Stimulated activated CD8-positive, alpha-beta memory T cell treated with anti-CD3 and anti-CD28 coated beads, Interleukin-4, amount 100 ng/mL, for 24 hours (primary cell): ENCODE measurements around the gene INTS2.
"Not testable (repeated sequence)": the region's sequence is repeated elsewhere in the genome, so short reads cannot be mapped to it uniquely, and the experiment has no call there.

Experiments used
- DNase-seq: peaks from one replicate; pipeline ENCODE4 v3.0.0-alpha.2; 2020; ENCODE audit warnings: low read depth

INTS2 gene, protein sequence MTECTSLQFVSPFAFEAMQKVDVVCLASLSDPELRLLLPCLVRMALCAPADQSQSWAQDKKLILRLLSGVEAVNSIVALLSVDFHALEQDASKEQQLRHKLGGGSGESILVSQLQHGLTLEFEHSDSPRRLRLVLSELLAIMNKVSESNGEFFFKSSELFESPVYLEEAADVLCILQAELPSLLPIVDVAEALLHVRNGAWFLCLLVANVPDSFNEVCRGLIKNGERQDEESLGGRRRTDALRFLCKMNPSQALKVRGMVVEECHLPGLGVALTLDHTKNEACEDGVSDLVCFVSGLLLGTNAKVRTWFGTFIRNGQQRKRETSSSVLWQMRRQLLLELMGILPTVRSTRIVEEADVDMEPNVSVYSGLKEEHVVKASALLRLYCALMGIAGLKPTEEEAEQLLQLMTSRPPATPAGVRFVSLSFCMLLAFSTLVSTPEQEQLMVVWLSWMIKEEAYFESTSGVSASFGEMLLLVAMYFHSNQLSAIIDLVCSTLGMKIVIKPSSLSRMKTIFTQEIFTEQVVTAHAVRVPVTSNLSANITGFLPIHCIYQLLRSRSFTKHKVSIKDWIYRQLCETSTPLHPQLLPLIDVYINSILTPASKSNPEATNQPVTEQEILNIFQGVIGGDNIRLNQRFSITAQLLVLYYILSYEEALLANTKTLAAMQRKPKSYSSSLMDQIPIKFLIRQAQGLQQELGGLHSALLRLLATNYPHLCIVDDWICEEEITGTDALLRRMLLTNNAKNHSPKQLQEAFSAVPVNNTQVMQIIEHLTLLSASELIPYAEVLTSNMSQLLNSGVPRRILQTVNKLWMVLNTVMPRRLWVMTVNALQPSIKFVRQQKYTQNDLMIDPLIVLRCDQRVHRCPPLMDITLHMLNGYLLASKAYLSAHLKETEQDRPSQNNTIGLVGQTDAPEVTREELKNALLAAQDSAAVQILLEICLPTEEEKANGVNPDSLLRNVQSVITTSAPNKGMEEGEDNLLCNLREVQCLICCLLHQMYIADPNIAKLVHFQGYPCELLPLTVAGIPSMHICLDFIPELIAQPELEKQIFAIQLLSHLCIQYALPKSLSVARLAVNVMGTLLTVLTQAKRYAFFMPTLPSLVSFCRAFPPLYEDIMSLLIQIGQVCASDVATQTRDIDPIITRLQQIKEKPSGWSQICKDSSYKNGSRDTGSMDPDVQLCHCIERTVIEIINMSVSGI

DNA sequence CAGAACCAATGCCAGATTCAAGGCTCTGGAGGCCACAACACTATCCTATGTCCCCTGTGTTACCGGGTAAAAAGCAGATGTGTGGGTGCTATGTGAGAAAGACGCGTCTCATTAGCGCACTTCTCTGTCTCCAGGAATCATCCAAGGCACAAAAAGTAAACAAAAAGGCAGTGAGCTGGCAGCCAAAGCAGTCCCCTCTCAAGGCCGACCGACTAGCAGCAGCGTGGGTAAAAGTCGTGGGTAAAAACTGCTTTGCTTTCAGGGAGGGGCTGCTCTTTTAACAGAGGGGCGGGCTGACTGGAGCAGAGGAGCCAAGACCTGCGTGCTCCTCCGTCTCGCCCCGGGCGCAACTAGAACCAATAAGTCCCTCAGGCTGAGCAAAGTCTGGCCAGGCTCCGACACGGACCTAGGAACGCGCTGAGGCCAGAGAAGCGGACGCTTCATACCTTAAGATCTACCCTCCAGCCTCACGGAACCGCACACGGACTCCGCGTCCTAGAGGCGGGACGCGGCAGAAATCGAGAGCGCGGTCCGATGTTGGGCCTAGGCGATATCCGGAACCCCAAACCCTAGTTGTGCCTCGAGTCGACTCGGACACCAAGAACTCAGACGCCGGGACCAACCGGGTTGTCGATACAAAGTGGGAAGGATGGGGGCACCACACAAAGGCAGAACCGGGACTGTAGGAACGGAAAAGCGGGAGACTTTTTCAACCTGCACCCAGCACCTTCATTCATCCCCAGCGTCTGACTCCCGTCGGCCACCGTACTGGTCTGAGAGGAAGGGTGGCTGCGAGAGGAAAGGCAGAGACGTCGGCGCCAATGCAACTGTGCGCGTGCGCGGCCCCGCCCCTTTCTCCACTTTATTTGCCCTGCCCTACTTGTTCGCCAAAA lies at the start of gene INTS2:
Gene INTS2 (minus strand): TSS at position 775 of the 893 bp plus-strand sequence. CDS start 1,338 bp downstream, outside the sequence.
- DNase-seq, result peak; percentile 93

DNA sequence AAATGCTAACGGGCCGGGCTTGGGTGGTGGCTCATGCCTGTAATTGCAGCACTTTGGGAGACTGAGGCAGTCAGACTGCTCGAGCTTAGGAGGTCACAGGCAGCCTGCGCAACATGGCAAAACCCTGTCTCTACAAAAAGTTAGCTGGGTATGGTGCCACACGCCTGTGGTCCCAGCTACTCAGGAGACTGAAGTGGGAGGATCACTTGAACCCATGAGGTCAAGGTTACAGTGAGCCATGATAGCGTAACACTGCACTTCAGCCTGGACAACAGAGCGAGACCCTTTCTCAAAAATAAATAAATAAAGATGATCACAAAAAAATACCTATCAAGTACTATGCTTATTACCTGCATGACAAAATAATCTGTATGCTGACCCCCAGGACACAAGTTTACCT lies 46.3 kb upstream of the INTS2 start:
- no peak for DNase-seq

- DNase-seq, result no peak
These were observed 44.5 kb upstream of the INTS2 start for GRCh38 chr17:61972311-61972710.

GRCh38 chr17:61970030-61970429 lies 42.2 kb upstream of the INTS2 start:
- no peak for DNase-seq

GRCh38 chr17:61968757-61969156 lies 41.0 kb upstream of the INTS2 start:
- no peak for DNase-seq

DNA sequence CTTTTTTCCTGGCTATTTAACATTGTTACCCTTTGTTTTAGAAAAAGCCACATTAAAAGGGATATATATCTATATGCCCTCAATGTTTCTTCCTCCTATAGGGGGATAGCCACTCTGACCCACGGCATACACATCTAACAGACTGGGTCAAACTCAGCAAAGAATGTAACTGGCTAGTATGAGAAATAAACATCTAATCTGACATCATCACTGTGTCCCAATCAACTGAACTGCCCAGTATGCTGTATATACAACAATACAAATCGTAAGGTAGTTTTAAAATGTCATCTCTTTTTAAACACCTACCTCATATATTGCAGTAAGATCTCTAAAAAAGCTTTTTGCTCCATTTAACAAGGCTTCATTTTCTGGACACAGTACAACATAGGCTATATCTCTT lies 39.9 kb upstream of the INTS2 start:
- no peak for DNase-seq

DNA sequence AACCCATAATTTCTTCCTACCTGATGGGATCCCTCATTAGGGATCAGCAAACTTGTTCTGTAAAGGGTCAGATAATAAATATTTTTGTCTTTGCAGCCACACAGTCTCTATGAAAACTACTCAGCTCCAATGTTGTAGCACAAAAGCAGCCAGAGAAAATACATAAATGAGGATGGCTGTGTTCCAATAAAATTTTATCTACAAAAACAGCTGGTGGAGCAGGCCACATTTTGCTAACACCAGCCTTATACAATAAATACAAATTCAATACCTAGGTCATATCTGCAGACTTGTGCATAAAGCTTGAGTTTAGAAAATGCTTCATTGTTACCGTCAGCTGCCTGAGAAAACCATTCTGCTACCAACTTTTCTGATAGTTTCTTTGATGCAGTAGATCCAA lies 38.4 kb upstream of the INTS2 start:
- DNase-seq, result no peak

DNA sequence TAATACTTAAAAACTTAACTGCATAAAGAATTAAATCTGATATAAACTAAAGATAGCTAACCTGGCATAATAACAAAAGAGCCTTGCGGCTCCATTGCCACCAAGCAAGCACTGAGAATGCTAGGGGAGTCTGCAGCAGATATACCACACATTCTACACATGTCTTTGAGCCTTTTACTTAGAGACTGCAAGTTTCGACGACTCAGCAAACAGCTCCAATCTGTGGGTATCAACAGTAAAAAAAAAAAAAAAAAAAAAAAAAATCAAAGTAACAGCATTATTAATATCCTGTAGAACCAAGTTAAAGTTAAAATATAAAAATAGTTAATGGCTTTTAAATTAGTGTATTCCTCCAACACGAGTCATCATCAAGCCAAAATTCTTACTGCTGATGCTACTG lies 27.8 kb upstream of the INTS2 start:
- no peak for DNase-seq

DNA sequence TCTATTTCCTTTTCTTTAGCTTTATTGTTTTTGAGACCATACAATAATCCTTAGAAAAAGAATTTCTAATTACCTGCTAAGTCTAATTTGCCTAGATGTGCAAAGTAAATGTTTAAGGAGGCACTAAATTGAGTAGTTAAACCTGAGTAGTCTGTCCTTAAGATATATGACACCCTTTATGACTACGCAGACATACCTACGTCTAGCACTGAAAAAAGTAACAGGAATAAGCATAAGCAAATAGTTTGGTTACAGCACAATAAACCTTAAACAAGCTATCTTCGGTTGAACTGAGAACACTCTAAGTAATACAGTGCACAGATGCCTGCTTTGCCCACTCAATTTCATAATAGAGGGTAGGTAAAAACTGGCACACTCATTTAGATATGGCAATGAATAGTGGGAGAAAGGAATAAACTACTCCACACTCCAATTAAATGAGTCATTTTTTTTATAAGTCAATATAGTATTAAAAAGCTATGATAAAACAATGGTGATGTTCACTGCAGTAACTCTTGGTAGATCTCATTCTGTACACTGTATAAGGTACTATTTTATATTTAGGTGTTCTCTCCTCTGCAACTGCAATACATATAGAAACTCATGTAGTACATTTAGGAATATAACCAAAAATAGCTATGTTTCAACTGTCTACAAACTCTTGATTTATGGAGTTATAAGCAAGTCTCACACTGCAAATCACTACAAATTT lies 19.7 kb upstream of the INTS2 start:
- no peak for DNase-seq

DNA sequence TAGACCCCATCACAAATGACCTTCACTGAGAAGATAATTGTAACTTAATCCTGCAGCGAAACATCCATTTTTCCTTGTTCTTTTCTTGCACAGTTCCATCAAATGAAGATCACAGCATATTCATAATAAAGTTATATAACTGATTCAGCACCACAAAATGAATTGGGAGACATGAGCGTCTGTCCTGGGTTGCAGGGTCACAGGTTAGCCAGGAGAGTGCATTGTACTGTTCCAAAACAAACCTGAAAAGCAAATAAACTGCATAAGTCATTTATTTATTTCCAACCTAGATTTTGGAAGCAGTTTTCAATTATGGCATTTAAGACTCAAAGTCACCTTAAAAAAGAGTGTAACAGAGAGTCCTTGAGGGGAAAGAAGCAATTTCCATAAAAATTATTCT lies 18.6 kb upstream of the INTS2 start:
- DNase-seq, result no peak

- no peak for DNase-seq
These were observed 15.3 kb upstream of the INTS2 start for GRCh38 chr17:61943117-61943516.

GRCh38 chr17:61942085-61942484 lies 14.3 kb upstream of the INTS2 start:
- no peak for DNase-seq

- no peak for DNase-seq
These were observed 287 bp upstream of the INTS2 start for GRCh38 chr17:61928101-61928436.

- no peak for DNase-seq
These were observed 965 bp downstream of the INTS2 start for GRCh38 chr17:61926826-61927207.

- not testable (repeated sequence) for DNase-seq
These were observed 12.6 kb downstream of the INTS2 start for GRCh38 chr17:61915162-61915561.

GRCh38 chr17:61908292-61909037 lies 19.3 kb downstream of the INTS2 start:
- no peak for DNase-seq

- DNase-seq, result no peak
These were observed 20.4 kb downstream of the INTS2 start for GRCh38 chr17:61907361-61907760.

GRCh38 chr17:61904094-61904710 lies 23.6 kb downstream of the INTS2 start:
- no peak for DNase-seq

GRCh38 chr17:61903251-61903650 lies 24.5 kb downstream of the INTS2 start:
- no peak for DNase-seq
